Dendritic cell treated with granulocyte-macrophage colony-stimulating factor and Interleukin-4, amounts not matched to agents 40 ng/mL and 50 ng/mL, for 4 days (primary cell): Measurements from ENCODE around the gene AMIGO2.

Source experiments
- H3K27ac Mint-ChIP-seq: one replicate; pipeline ENCODE4 v1.8.0; 2022; ENCODE audit warnings: mild to moderate bottlenecking, mixed read lengths
- H3K27me3 Mint-ChIP-seq: one replicate; pipeline ENCODE4 v1.8.0; 2022; ENCODE audit warnings: mild to moderate bottlenecking, mixed read lengths
- H3K36me3 Mint-ChIP-seq: one replicate; pipeline ENCODE4 v1.8.0; 2022; ENCODE audit warnings: low read depth, mixed read lengths
- H3K4me1 Mint-ChIP-seq: one replicate; pipeline ENCODE4 v1.8.0; 2022; ENCODE audit warnings: low read depth, mixed read lengths
- H3K4me3 Mint-ChIP-seq: one replicate; pipeline ENCODE4 v1.8.0; 2022; ENCODE audit warnings: mild to moderate bottlenecking, moderate library complexity, mixed read lengths
- H3K9me3 Mint-ChIP-seq: one replicate; pipeline ENCODE4 v1.8.0; 2022; ENCODE audit warnings: mixed read lengths
- intact Hi-C: fragments of 100-400 bp; cut with micrococcal nuclease; formaldehyde crosslinking; loops from one replicate; pipeline ENCODE4 v1.15.0; 2022

AMIGO2 gene

GRCh38 chr12:47087088-47087688 is 7.4 kb upstream of the AMIGO2 start:
- Mint-ChIP-seq H3K4me3 (no peak overlapping the region), H3K4me1 (peaks cover 28% of the 10 kb centered on the region), H3K27ac (no peak overlapping the region), H3K27me3 (no peaks in the 10 kb centered on the region), H3K9me3 (no peaks in the 10 kb centered on the region), H3K36me3 (no peaks in the 10 kb centered on the region)
- intact Hi-C loops = no loop called here

DNA sequence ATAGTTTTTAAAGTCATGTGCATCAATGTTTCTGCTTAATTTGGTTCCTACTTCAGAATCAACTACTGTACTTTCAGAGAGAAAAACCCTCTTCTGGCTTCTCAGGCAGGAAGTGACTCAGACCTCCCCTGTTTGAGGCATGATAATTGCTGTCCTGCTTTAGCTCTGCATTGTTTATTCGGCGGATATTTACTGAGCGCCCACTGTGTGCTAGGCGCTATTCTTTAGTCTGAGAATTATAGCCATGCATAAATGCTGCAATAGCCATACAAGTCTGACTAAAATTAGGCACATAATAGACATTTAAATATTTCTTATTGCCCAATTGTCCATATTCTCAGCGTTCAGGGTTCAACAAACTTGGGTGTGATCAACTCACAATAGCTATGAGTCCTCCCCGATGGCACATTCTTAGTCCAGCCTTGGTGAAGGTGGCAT is 6.1 kb upstream of the AMIGO2 start:
- Mint-ChIP-seq H3K27ac (no peak overlapping the region), H3K36me3 (no peaks in the 10 kb centered on the region), H3K4me1 (peaks cover 33% of the 10 kb centered on the region), H3K27me3 (no peaks in the 10 kb centered on the region), H3K9me3 (no peaks in the 10 kb centered on the region), H3K4me3 (no peak overlapping the region)
- intact Hi-C loops = no loop called here

DNA sequence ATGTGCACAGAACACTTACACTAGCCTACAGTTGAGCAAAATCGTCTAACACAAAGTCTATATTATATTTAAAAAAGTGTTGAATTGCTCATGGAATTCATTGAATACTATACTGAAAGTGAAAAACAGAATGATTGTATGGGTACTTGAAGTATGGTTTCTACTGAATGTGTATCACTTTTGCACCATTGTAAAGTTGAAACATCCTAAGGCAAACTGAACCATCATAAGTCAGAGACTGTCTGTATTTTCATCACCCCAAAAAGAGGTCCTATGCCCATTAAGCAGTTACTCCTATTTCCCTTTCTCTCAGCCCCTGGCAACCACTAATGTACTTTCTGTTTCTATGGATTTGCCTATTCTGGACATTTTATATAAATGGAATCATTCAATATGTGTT is 4.4 kb upstream of the AMIGO2 start:
- Mint-ChIP-seq H3K4me1 (peaks cover 46% of the 10 kb centered on the region), H3K9me3 (no peaks in the 10 kb centered on the region), H3K27ac (no peak overlapping the region), H3K27me3 (peaks cover 3% of the 10 kb centered on the region), H3K4me3 (no peak overlapping the region), H3K36me3 (no peaks in the 10 kb centered on the region)
- intact Hi-C loops = loop anchor here (5.0 kb wide), 2 partner anchors 223 to 313 kb away; no protein-coding TSS in a partner anchor

DNA sequence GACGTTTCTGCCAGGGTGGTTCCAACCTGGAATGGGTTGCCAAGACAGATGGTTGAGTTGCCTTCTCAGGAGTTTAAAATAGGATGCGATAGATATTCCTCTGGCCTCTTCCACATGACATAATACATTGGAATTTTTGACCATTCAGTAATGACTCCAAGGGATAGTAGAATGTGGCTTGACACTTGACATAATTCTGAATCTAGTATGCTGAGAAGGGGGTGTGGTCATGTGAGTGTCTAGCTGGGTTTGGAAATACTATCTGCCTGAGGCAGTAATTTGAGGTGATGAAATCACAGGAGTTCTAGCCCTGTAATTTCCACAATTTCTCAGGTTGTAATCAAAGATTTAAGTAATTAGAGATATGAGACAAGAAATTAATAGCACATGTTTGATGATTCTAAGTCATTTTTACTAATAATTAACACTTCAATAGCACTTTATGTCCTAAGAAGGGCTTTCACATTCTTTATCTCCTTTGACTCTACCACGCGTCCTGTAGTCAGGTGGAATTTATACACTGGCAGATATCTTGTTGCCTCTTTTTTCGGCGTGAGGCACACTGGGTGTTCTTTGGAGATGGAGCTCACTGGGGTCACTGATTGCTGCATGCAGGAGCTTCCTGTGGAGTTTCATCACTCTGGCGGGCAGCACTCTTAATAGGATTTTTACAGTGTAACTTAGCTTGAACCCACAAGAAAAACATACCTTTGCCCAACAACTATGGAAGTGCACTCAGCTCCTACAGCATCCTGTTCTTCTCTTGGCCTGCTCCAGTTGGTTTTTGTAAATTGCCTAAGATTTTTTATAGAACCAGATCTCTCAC is 3.2 kb upstream of the AMIGO2 start:
- H3K9me3 Mint-ChIP-seq = no peaks in the 10 kb centered on the region
- H3K36me3 Mint-ChIP-seq = no peaks in the 10 kb centered on the region
- H3K4me1 Mint-ChIP-seq = peaks cover 52% of the 10 kb centered on the region
- H3K4me3 Mint-ChIP-seq = no peak overlapping the region
- intact Hi-C loops = loop anchor here (5.0 kb wide), 2 partner anchors 224 to 314 kb away; no protein-coding TSS in a partner anchor
- H3K27ac Mint-ChIP-seq = no peak overlapping the region
- peaks cover 14% of the 10 kb centered on the region for H3K27me3 Mint-ChIP-seq

- no peak overlapping the region for H3K27ac Mint-ChIP-seq
- peaks cover 16% of the 10 kb centered on the region for H3K27me3 Mint-ChIP-seq
- no peak overlapping the region for H3K4me3 Mint-ChIP-seq
- no peaks in the 10 kb centered on the region for H3K36me3 Mint-ChIP-seq
- H3K4me1 Mint-ChIP-seq = peaks cover 52% of the 10 kb centered on the region
- no peaks in the 10 kb centered on the region for H3K9me3 Mint-ChIP-seq
- intact Hi-C loops = loop anchor here (5.0 kb wide), 2 partner anchors 225 to 315 kb away; no protein-coding TSS in a partner anchor
Measured at GRCh38 chr12:47082283-47082682, 2.5 kb upstream of the AMIGO2 start.

- no peaks in the 10 kb centered on the region for H3K36me3 Mint-ChIP-seq
- H3K4me3 Mint-ChIP-seq = peak overlapping the region; percentile 84
- H3K27me3 Mint-ChIP-seq = peaks cover 16% of the 10 kb centered on the region
- peaks cover 52% of the 10 kb centered on the region for H3K4me1 Mint-ChIP-seq
- intact Hi-C loops = loop anchor here (5.0 kb wide), 2 partner anchors 226 to 316 kb away; no protein-coding TSS in a partner anchor
- peak overlapping the region; percentile 58 for H3K27ac Mint-ChIP-seq
- H3K9me3 Mint-ChIP-seq = no peaks in the 10 kb centered on the region
Measured at GRCh38 chr12:47080725-47081502, 1.2 kb upstream of the AMIGO2 start.

DNA sequence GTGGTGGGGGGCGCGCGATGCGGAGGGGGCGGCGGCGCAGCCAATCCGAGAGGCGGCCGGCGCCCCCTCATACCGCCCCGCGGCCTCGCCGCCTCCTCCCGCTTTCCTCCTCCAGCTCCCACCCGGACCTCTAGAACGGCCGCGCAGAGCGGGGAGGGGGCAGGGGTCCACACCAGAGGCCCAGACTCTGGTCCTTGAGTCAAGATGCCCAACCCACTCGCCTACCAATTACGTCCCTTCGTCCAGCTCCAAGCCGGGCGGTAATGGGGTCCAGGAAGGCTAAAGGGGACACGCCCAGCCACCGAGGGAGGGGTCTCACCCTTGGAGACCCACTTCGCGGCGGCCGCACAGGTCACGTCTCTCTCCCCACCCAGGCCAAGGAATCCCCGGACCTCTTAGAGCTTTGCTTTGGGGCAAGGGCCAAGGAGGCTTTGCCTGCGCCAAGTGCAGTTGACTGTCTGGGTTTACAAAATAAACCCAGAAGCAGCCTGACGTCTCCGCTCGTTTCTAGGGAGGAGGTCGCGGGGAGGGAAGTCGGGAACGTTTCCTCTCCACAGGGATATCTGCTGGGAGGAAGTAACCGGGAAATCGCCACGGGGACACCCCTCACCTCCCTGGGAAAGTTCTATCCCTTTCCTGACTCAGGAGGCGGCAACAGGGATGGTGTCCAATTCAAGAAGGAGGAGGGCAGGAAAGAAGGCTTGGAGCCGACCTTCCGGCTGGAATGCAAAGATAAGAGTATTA is 394 bp upstream of the AMIGO2 start:
- Mint-ChIP-seq H3K27me3 (peaks cover 16% of the 10 kb centered on the region), H3K27ac (peak overlapping the region; percentile 58), H3K4me1 (peaks cover 49% of the 10 kb centered on the region), H3K4me3 (peak overlapping the region; percentile 84), H3K36me3 (no peaks in the 10 kb centered on the region), H3K9me3 (no peaks in the 10 kb centered on the region)
- intact Hi-C loops = loop anchor here (5.0 kb wide), 2 partner anchors 227 to 317 kb away; no protein-coding TSS in a partner anchor

DNA sequence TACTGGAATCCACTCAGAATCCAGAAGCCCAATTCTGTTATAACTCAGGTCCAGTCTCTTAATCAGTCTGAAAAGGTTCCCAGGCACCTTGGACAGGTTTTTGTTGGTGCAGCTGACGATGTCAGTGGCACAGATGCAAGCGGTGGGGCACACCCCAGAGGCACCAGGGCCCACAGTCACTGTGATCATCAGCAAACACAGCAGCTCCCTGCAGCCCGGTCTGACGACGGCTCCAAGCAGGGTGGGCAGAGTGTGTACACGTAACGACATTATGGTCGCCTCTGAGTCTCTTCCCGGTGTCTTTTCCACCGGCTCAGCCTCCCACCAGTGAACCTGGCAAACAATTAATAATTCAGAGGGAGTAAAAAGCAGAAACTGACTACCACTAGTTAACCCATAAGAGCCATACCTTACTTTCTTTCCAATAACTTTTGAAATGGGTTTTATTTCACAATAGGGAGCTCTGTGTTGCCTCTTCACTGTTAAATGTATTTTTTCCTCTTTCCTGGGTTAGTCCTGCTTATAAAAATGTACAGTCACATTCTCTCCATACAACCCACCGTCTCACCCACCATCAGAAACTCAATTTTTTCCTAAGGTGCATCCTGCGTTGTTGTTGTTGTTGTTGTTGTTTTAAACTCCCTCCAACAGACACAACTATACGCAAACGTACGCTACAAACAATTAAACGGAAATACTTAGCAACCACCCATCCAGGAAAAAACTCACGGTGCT is 859 bp downstream of the AMIGO2 start:
- H3K4me3 Mint-ChIP-seq = peak overlapping the region; percentile 89
- peaks cover 40% of the 10 kb centered on the region for H3K4me1 Mint-ChIP-seq
- H3K27ac Mint-ChIP-seq = peak overlapping the region; percentile 82
- intact Hi-C loops = no loop called here
- H3K9me3 Mint-ChIP-seq = no peaks in the 10 kb centered on the region
- H3K36me3 Mint-ChIP-seq = no peaks in the 10 kb centered on the region
- peaks cover 18% of the 10 kb centered on the region for H3K27me3 Mint-ChIP-seq

DNA sequence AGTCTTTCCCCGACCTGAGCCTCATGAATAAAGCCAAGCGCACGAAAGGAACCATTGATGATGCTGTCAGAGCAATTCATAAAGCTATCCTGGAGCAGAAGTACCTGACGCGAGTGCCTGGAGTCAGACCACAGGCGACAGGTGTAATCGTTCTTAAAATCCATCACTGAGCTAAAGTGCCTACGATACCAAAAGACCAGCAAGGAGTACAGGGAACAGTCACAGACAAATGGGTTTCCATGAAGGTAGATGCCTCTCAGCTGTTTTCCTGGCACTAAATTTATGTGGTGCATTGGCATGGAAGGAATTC is 1.7 kb downstream of the AMIGO2 start:
- Mint-ChIP-seq H3K27ac (no peak overlapping the region), H3K9me3 (no peaks in the 10 kb centered on the region), H3K4me1 (peaks cover 33% of the 10 kb centered on the region), H3K27me3 (peaks cover 18% of the 10 kb centered on the region), H3K36me3 (no peaks in the 10 kb centered on the region), H3K4me3 (no peak overlapping the region)
- intact Hi-C loops = no loop called here

DNA sequence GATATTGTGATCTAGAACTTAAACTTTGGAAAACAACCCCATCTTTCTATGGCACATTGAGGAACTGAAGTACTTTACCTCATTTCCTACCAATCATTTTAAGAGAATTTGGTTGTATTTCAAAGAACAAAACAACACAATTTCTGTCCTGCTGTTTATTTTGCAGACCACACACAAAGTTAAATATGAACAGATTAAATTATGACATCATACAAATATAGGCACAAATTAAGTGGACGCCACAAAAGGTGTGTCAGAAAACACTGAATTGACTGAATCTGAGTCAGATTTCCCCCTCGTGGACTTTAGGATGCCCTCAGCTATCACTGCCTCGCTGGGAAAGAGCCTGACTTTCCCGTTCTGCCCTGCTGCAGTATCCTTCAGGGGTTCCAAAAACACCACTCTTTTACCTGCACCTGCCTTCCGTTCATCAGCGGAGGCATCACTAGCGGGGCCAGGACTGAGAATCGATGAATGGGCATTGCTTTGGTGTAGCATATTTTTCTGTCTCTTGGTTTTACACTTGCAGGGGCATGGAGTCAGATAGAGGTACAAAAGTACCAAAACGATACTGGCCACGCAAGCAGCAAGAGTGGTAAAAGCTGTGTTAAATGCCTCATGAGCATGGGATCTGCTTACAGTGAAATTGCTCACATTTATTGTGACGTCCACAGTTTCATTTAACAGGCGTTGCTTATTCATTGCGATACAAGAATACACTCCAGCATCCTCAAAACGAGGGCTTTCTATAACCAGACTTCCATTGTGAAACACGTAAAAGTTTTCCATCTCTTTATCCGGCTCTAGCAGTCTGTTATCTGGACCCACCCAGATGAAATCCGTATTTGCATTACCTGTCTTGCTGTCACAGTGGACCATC is 2.3 kb downstream of the AMIGO2 start:
- Mint-ChIP-seq H3K27me3 (peaks cover 18% of the 10 kb centered on the region), H3K4me3 (no peak overlapping the region), H3K27ac (no peak overlapping the region), H3K36me3 (no peaks in the 10 kb centered on the region), H3K4me1 (peaks cover 27% of the 10 kb centered on the region), H3K9me3 (no peaks in the 10 kb centered on the region)
- intact Hi-C loops = no loop called here

DNA sequence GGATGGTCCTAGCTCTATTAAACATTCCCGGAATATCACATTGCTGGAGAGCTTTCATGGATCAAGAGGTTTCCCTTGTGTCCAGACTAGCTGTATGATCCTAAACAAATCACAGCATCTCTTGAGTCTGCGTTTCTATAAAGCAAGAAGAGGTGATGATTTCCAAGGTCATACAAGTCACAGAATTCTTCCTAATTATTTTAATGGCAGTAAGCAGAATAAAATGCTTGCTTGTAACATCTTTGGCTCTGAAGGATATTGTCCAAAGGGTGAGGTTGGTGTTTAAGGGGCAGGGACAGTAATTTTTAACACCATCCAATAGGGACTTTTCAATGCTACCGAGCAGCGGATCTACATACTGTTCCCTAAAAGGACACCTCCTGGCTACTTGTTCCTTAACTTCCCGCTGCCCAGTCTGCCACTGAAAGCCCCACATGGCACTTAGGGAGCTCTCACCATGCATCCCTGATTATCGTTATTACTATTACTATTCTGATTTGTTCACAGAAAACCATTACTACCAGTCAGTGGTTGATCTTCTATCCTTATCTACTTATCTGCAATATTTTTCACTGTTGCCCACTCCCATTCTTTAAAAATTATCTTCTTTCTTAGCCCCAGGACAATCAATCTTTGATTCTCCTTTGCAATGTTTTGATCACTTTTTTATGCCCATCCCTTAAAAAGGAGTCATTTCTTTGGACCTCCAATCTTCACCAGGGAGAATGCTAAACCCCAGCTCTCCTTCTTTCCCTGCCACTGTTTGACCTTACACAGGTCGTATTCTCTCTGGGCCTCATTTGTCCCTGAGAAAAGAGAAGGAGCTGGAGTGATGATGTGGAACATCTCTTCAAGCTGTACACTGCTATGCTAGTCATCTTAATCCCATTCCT is 4.3 kb downstream of the AMIGO2 start:
- H3K4me3 Mint-ChIP-seq = no peak overlapping the region
- H3K27ac Mint-ChIP-seq = no peak overlapping the region
- no peaks in the 10 kb centered on the region for H3K36me3 Mint-ChIP-seq
- H3K27me3 Mint-ChIP-seq = peaks cover 18% of the 10 kb centered on the region
- peaks cover 15% of the 10 kb centered on the region for H3K4me1 Mint-ChIP-seq
- H3K9me3 Mint-ChIP-seq = no peaks in the 10 kb centered on the region
- intact Hi-C loops = no loop called here
